Ishikawa (cell line): Measurements from ENCODE around the gene MALRD1.

Source experiments
- CEBPB ChIP-seq: IDR thresholded peaks from 2 replicates; pipeline ENCODE4 v1.6.1; 2012
- CREB1 ChIP-seq: IDR thresholded peaks from 2 replicates; pipeline ENCODE4 v1.6.1; 2012; ENCODE audit warnings: low read depth
- EGR1 ChIP-seq: IDR thresholded peaks from 2 replicates; pipeline ENCODE4 v1.6.1; 2012
- EP300 ChIP-seq: IDR thresholded peaks from 2 replicates; pipeline ENCODE4 v1.6.1; 2012; ENCODE audit warnings: borderline replicate concordance
- FOXM1 ChIP-seq: IDR thresholded peaks from 2 replicates; pipeline ENCODE4 v1.6.1; 2012; ENCODE audit warnings: low read depth, borderline replicate concordance
- MAX ChIP-seq: IDR thresholded peaks from 2 replicates; pipeline ENCODE4 v1.6.1; 2012
- NFIC ChIP-seq: IDR thresholded peaks from 2 replicates; pipeline ENCODE4 v1.6.1; 2012
- RAD21 ChIP-seq: IDR thresholded peaks from 2 replicates; pipeline ENCODE4 v1.6.1; 2012; ENCODE audit warnings: low read depth
- REST ChIP-seq: IDR thresholded peaks from 2 replicates; pipeline ENCODE4 v1.6.1; 2012; ENCODE audit warnings: low read depth, mild to moderate bottlenecking
- TAF1 ChIP-seq: IDR thresholded peaks from 2 replicates; pipeline ENCODE4 v1.6.1; 2012; ENCODE audit warnings: low read depth, mild to moderate bottlenecking
- TCF12 ChIP-seq: IDR thresholded peaks from 2 replicates; pipeline ENCODE4 v1.6.1; 2012; ENCODE audit warnings: low read depth
- TEAD4 ChIP-seq: IDR thresholded peaks from 2 replicates; pipeline ENCODE4 v1.6.1; 2012
- USF1 ChIP-seq: IDR thresholded peaks from 2 replicates; pipeline ENCODE4 v1.6.1; 2012
- YY1 ChIP-seq: IDR thresholded peaks from 2 replicates; pipeline ENCODE4 v1.6.1; 2012; ENCODE audit warnings: low read depth
- ZBTB7A ChIP-seq: IDR thresholded peaks from 2 replicates; pipeline ENCODE4 v1.6.1; 2012; ENCODE audit warnings: low read depth

MALRD1 gene

GRCh38 chr10:19451356-19451755, 402.8 kb downstream of the MALRD1 start:
- TF ChIP-seq TAF1 (no peak), ZBTB7A (no peak), TCF12 (no peak), EP300 (no peak), CEBPB (no peak), YY1 (no peak)

GRCh38 chr10:19451937-19452336, 403.3 kb downstream of the MALRD1 start:
- no peak for TF ChIP-seq REST
- no peak for TF ChIP-seq EP300
- TF ChIP-seq USF1: no peak
- TF ChIP-seq TCF12: no peak
- TF ChIP-seq YY1: no peak
- TF ChIP-seq MAX: no peak
- no peak for TF ChIP-seq FOXM1
- TF ChIP-seq TAF1: no peak
- no peak for TF ChIP-seq TEAD4

GRCh38 chr10:19453967-19454366, 405.4 kb downstream of the MALRD1 start:
- TF ChIP-seq ZBTB7A (no peak), TCF12 (no peak), YY1 (no peak), FOXM1 (no peak)

GRCh38 chr10:19461588-19461987, 413.0 kb downstream of the MALRD1 start:
- TF ChIP-seq NFIC: no peak
- no peak for TF ChIP-seq TCF12
- TF ChIP-seq USF1: no peak
- no peak for TF ChIP-seq EGR1
- no peak for TF ChIP-seq CEBPB
- TF ChIP-seq YY1: no peak
- no peak for TF ChIP-seq CREB1
- TF ChIP-seq EP300: no peak
- TF ChIP-seq RAD21: no peak
- TF ChIP-seq TEAD4: no peak
- no peak for TF ChIP-seq MAX
- no peak for TF ChIP-seq TAF1

GRCh38 chr10:19466709-19467108, 418.1 kb downstream of the MALRD1 start:
- TF ChIP-seq USF1 (no peak), EP300 (no peak), NFIC (no peak), EGR1 (no peak), CEBPB (no peak), RAD21 (no peak), FOXM1 (no peak), TCF12 (no peak), REST (no peak), TEAD4 (no peak)

- TF ChIP-seq MAX (no peak), TCF12 (no peak), USF1 (no peak), YY1 (no peak), RAD21 (no peak), REST (no peak), FOXM1 (no peak), NFIC (no peak), EGR1 (no peak), CEBPB (no peak), TAF1 (no peak), CREB1 (no peak), ZBTB7A (no peak), EP300 (no peak), TEAD4 (no peak)
Observed at GRCh38 chr10:19468413-19468812, 419.8 kb downstream of the MALRD1 start.
